Mesendoderm (in vitro differentiated cells): ENCODE measurements around the gene SHISAL1.
"Not testable (repeated sequence)": the region's sequence is repeated elsewhere in the genome, so short reads cannot be mapped to it uniquely, and the experiment has no call there.

ENCODE experiments used
- DNase-seq: peaks from one replicate; pipeline ENCODE4 v3.0.0; 2013
- H2AK5ac ChIP-seq: 2 replicates; pipeline ENCODE4 v1.6.1; 2013; ENCODE audit warnings: low read length, inconsistent platforms
- H2BK120ac ChIP-seq: 2 replicates; pipeline ENCODE4 v1.6.1; 2013; ENCODE audit warnings: low read depth, mild to moderate bottlenecking, low read length, moderate library complexity, mixed read lengths
- H2BK15ac ChIP-seq: replicated peaks from 2 replicates; pipeline ENCODE4 v1.6.1; 2013; ENCODE audit warnings: low read depth, mild to moderate bottlenecking, moderate library complexity
- H2BK5ac ChIP-seq: 2 replicates; pipeline ENCODE4 v1.6.1; 2013; ENCODE audit warnings: low read length, inconsistent platforms
- H3K18ac ChIP-seq: 2 replicates; pipeline ENCODE4 v1.6.1; 2013; ENCODE audit warnings: mild to moderate bottlenecking, low read length, mixed read lengths
- H3K23ac ChIP-seq: one replicate; pipeline ENCODE4 v1.6.1; 2013; ENCODE audit warnings: low read length
- H3K27ac ChIP-seq: 2 replicates; pipeline ENCODE4 v1.5.1; 2013; ENCODE audit warnings: low read depth, mild to moderate bottlenecking, inconsistent platforms, low read length, moderate library complexity
- H3K27me3 ChIP-seq: 2 replicates; pipeline ENCODE4 v1.6.1; 2013; ENCODE audit warnings: low read length, control low read depth, mild to moderate bottlenecking, inconsistent platforms; ENCODE audit not compliant: insufficient read depth, poor library complexity
- H3K36me3 ChIP-seq: 2 replicates; pipeline ENCODE4 v1.6.1; 2013; ENCODE audit warnings: low read length, inconsistent platforms; ENCODE audit not compliant: control insufficient read depth, insufficient read depth
- H3K4ac ChIP-seq: one replicate; pipeline ENCODE4 v1.6.1; 2013; ENCODE audit warnings: low read depth, mild to moderate bottlenecking, low read length, moderate library complexity
- H3K4me1 ChIP-seq: 2 replicates; pipeline ENCODE4 v1.6.1; 2013; ENCODE audit warnings: low read depth, low read length, inconsistent platforms; ENCODE audit not compliant: control insufficient read depth
- H3K4me2 ChIP-seq: 2 replicates; pipeline ENCODE4 v1.6.1; 2013; ENCODE audit warnings: low read length
- H3K4me3 ChIP-seq: 2 replicates; pipeline ENCODE4 v1.5.1; 2013; ENCODE audit warnings: mild to moderate bottlenecking, low read length
- H3K56ac ChIP-seq: one replicate; pipeline ENCODE4 v1.6.1; 2013; ENCODE audit warnings: low read length
- H3K79me1 ChIP-seq: 2 replicates; pipeline ENCODE4 v1.6.1; 2013; ENCODE audit warnings: low read length, inconsistent platforms
- H3K79me2 ChIP-seq: 2 replicates; pipeline ENCODE4 v1.6.1; 2013; ENCODE audit warnings: mild to moderate bottlenecking, low read length; ENCODE audit not compliant: control insufficient read depth, insufficient read depth
- H3K9ac ChIP-seq: 2 replicates; pipeline ENCODE4 v1.6.1; 2013; ENCODE audit warnings: low read length, inconsistent platforms
- H4K5ac ChIP-seq: one replicate; pipeline ENCODE4 v1.6.1; 2013; ENCODE audit warnings: low read length
- H4K8ac ChIP-seq: one replicate; pipeline ENCODE4 v1.6.1; 2013; ENCODE audit warnings: low read depth, mild to moderate bottlenecking, control low read depth, low read length, moderate library complexity
- WGBS: extraction: QIAGEN DNeasy Blood & Tissue Kit; methylation state at CpG from one replicate; pipeline ENCODE4 v1.1.7; 2013; ENCODE audit warnings: low lambda C conversion rate, missing lambda C conversion rate; ENCODE audit not compliant: insufficient coverage; ENCODE audit errors: extremely low coverage; 5-methylcytosine and 5-hydroxymethylcytosine counted together

SHISAL1 gene

GRCh38 chr22:44328326-44328725, 15.6 kb upstream of the SHISAL1 start:
- Histone ChIP-seq H3K27me3 (peaks cover 9% of the 10 kb centered on the region), H3K79me2 (no peaks in the 10 kb centered on the region), H3K23ac (no peak overlapping the region), H2BK5ac (no peak overlapping the region), H3K4me1 (no peaks in the 10 kb centered on the region), H3K27ac (no peak overlapping the region), H4K5ac (no peak overlapping the region), H3K9ac (no peak overlapping the region), H2BK15ac (no peak overlapping the region), H3K18ac (no peak overlapping the region), H3K36me3 (no peaks in the 10 kb centered on the region), H3K4me2 (no peak overlapping the region), H3K79me1 (no peaks in the 10 kb centered on the region), H3K56ac (no peak overlapping the region), H2AK5ac (no peak overlapping the region), H3K4me3 (no peak overlapping the region), H3K4ac (no peak overlapping the region), H2BK120ac (no peak overlapping the region), H4K8ac (no peak overlapping the region)
- DNase-seq = no peak
- no CpG with 5 or more reads among the region's 6 CpGs for WGBS

DNA sequence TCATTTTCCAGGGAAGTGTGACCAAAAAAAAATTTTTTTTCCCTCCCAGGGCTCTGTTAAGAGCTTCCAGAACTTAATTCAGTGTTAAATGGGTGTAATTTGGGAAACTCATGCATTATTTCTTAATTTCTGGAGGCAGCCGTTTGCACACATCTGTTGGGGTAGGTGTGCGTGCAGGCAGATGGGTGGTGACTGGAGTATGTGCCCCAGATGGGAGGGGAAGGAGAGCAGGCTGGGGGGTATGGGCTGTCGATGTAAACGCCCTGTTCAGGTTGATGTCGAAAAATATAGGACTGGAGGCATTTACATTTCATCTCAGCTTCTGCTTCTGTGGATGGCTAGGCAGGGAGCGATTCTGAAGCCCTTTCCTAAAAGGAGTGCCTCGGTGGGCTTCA, 13.7 kb upstream of the SHISAL1 start:
- no peak for DNase-seq
- no peaks in the 10 kb centered on the region for H3K36me3 ChIP-seq
- no peaks in the 10 kb centered on the region for H3K4me1 ChIP-seq
- H2AK5ac ChIP-seq = no peak overlapping the region
- no peak overlapping the region for H2BK15ac ChIP-seq
- H3K27me3 ChIP-seq = peaks cover 9% of the 10 kb centered on the region
- WGBS = no CpG with 5 or more reads among the region's 7 CpGs
- H2BK5ac ChIP-seq = no peak overlapping the region
- H4K8ac ChIP-seq = no peak overlapping the region
- no peak overlapping the region for H3K27ac ChIP-seq
- no peak overlapping the region for H3K9ac ChIP-seq
- no peak overlapping the region for H3K4me3 ChIP-seq
- no peaks in the 10 kb centered on the region for H3K79me1 ChIP-seq
- no peak overlapping the region for H4K5ac ChIP-seq
- H3K18ac ChIP-seq = no peak overlapping the region
- H3K79me2 ChIP-seq = no peaks in the 10 kb centered on the region
- H3K56ac ChIP-seq = no peak overlapping the region
- H3K4me2 ChIP-seq = no peak overlapping the region
- H2BK120ac ChIP-seq = no peak overlapping the region
- no peak overlapping the region for H3K4ac ChIP-seq
- no peak overlapping the region for H3K23ac ChIP-seq

DNA sequence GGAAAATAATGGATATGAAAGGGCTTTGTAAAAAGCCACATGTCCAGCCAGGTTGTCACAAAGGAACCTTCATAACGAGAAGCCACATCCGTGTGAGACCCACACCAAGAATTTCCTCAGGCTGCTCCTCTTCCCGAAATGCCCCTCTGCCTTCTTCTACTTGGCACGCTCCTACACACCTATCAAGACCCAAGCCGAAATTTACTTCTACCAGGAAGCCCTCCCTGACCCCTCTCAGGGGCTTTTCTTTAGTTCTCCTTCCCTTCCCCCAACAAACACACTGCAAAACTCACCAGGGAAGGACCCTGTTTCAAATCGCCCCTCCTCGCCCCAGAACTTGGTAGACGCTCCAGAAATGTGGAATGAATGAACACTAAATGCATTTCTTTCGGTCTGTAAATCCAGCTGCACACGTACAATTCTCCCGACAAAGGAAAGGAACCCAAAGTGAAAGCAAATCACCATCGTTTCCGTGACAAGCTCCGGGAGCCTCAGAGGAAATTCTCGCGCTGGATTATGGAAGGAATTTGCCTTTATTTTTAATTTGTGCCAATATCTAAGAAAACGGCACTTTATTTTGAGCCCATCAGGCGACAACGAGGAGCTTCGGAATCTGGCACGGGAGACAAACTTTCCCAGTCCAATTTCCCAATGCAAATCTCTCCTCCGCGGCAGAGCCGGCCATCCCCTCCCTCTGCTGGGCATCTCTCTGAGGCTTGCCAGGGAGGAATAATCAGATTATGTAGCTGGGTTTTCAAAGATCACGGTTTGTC, 13.2 kb upstream of the SHISAL1 start:
- Histone ChIP-seq H3K4me1 (no peaks in the 10 kb centered on the region), H3K4ac (no peak overlapping the region), H3K9ac (no peak overlapping the region), H2BK5ac (no peak overlapping the region), H2BK15ac (no peak overlapping the region), H3K79me1 (no peaks in the 10 kb centered on the region), H2BK120ac (no peak overlapping the region), H3K36me3 (no peaks in the 10 kb centered on the region), H3K27ac (no peak overlapping the region), H3K4me2 (no peak overlapping the region), H3K56ac (no peak overlapping the region), H4K8ac (no peak overlapping the region), H4K5ac (no peak overlapping the region), H2AK5ac (no peak overlapping the region), H3K18ac (no peak overlapping the region), H3K4me3 (no peak overlapping the region), H3K27me3 (peaks cover 8% of the 10 kb centered on the region), H3K79me2 (no peaks in the 10 kb centered on the region), H3K23ac (no peak overlapping the region)
- no CpG with 5 or more reads among the region's 25 CpGs for WGBS
- DNase-seq = no peak

DNA sequence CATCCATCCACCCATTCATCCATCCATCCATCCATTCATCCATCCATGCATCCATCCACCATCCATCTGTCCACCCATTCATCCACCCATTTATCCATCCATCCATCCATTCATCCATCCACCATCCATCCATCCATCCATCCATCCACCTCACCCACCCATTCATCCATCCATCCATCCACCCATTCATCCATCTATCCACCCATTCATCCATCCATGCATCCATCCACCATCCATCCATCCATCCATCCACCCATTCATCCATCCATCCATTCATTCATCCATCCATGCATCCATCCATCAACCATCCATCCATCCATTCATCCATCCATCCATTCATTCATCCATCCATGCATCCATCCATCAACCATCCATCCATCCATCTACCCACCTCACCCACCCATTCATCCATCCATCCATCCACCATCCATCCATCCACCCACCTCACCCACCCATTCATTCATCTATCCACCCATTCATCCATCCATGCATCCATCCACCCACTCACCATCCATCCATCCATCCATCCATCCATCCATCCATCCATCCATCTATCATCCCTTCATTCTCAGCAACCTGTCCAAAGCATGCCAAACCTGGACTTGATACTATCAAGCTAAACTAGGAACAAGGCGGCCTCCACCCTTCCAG, 10.5 kb upstream of the SHISAL1 start:
- H4K5ac ChIP-seq = not testable (repeated sequence)

DNA sequence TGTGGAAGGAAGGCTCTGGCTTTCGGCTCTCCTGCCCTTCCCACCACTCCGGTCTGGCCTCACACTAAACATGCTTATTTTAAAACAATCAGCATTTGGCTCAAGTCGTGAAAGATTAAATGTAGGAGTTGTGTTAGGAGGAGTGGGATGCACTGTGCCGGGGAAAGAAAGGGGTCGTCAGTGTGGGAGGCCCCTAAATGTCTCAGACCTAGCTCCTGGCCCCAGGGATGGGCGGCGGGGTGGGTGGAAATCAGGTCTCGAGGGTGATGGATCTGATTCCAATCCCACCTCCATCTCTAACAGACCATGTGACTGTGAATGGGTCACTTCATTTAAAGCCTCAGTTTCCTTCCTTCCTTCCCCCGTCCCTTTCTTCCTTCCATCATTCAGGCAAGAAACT, 6.9 kb upstream of the SHISAL1 start:
- Histone ChIP-seq H3K36me3 (no peaks in the 10 kb centered on the region), H3K9ac (no peak overlapping the region), H3K27ac (no peak overlapping the region), H4K5ac (no peak overlapping the region), H2BK15ac (no peak overlapping the region), H4K8ac (no peak overlapping the region), H3K79me2 (no peaks in the 10 kb centered on the region), H3K4me1 (no peaks in the 10 kb centered on the region), H2BK120ac (no peak overlapping the region), H3K23ac (no peak overlapping the region), H2BK5ac (no peak overlapping the region), H3K56ac (no peak overlapping the region), H3K27me3 (no peaks in the 10 kb centered on the region), H2AK5ac (no peak overlapping the region), H3K4me2 (no peak overlapping the region), H3K18ac (no peak overlapping the region), H3K4ac (no peak overlapping the region), H3K79me1 (no peaks in the 10 kb centered on the region), H3K4me3 (no peak overlapping the region)
- DNase-seq = no peak
- no CpG with 5 or more reads among the region's 9 CpGs for WGBS

More for the DNA sequence above, 10.5 kb upstream of the SHISAL1 start:
- not testable (repeated sequence) for H3K36me3 ChIP-seq, H3K79me1 ChIP-seq, H2AK5ac ChIP-seq, H4K8ac ChIP-seq, H3K18ac ChIP-seq, H3K4me1 ChIP-seq, H2BK15ac ChIP-seq, H2BK5ac ChIP-seq, DNase-seq, H3K27me3 ChIP-seq, H3K4ac ChIP-seq, H3K56ac ChIP-seq, H3K4me3 ChIP-seq, H3K4me2 ChIP-seq, H3K23ac ChIP-seq, H3K9ac ChIP-seq, H3K27ac ChIP-seq, H2BK120ac ChIP-seq, H3K79me2 ChIP-seq
- WGBS = no CpG with 5 or more reads among the region's 1 CpG
